K562 (cell line): ENCODE data around the gene FMOD. TPM values are rescaled to one million over a fixed set of nuclear protein-coding genes. Genes with fewer than 3 reads are reported as not detected.

Experiments
- CCNT2 ChIP-seq: IDR thresholded peaks from 2 replicates; pipeline ENCODE4 v1.6.1; 2011; ENCODE audit warnings: borderline replicate concordance, low read depth, mild to moderate bottlenecking, moderate library complexity, mixed read lengths, low read length; ENCODE audit not compliant: insufficient read length; ENCODE audit errors: extremely low read depth
- MAFF ChIP-seq: IDR thresholded peaks from 2 replicates; pipeline ENCODE4 v1.6.1; 2012; ENCODE audit warnings: low read length, improper control_type of control experiment
- RCOR1 ChIP-seq, 2 experiments: IDR thresholded peaks; 2 replicates each; pipeline ENCODE4 v1.6.1; 2012; ENCODE audit warnings: low read depth in 2 of 2, low read length in 2 of 2, borderline replicate concordance in 1 of 2, improper control_type of control experiment in 1 of 2
- SMAD2 ChIP-seq: fragments of 150-350 bp; IDR thresholded peaks from 2 replicates; pipeline ENCODE4 v1.6.1; 2014; ENCODE audit warnings: low read depth, mild to moderate bottlenecking, low read length
- SP1 ChIP-seq: sonication (generic); formaldehyde crosslinking; IDR thresholded peaks from 2 replicates; pipeline ENCODE4 v1.8.1; 2022; ENCODE audit warnings: mild to moderate bottlenecking, missing genetic modification reagents
- TEAD4 ChIP-seq, 2 experiments: sonication (generic) in 1 of 2; formaldehyde crosslinking in 1 of 2; IDR thresholded peaks; 2 replicates each; pipeline versions ENCODE4 v1.6.1 to v1.8.0; 2012 to 2022; ENCODE audit warnings: borderline replicate concordance in 1 of 2, inconsistent platforms in 1 of 2, low read length in 1 of 2, mild to moderate bottlenecking in 1 of 2, missing genetic modification reagents in 1 of 2
- ZNF24 ChIP-seq: fragments of 450-650 bp; IDR thresholded peaks from 2 replicates; pipeline ENCODE4 v1.6.1; 2016
- ZNF785 ChIP-seq: fragments of 250-450 bp; sonication (Bioruptor Pico); IDR thresholded peaks from 2 replicates; pipeline ENCODE4 v1.4.0; 2020; ENCODE audit warnings: mild to moderate bottlenecking
- polyA plus RNA-seq, 8 experiments: library from polyadenylated mRNA; depleted of rRNA in 4 of 8; stranded (reverse) in 5 of 8; unstranded in 3 of 8; fragments of >200 nt; fragmentation: Nextera tagmentation in 2 of 8; fragmentation: Illumina TruSeq in 1 of 8; extraction: Ambion mirVana in 2 of 8; extraction: Trizol in 1 of 8; gene quantifications; 2 replicates each; pipeline versions ENCODE4 v1.2.1 to v1.2.3, GENCODE V29; 2011 to 2014; ENCODE audit warnings: inconsistent platforms in 1 of 8, missing spikeins in 1 of 8
- total RNA-seq, 7 experiments: library from RNA; depleted of rRNA in 6 of 7; stranded (reverse); fragments of >200 nt in 6 of 7; fragmentation: Illumina TruSeq in 2 of 7; extraction: Trizol in 2 of 7; gene quantifications; 2 replicates each; pipeline versions ENCODE4 v1.2.1 to v1.2.3, GENCODE V29; 2011 to 2021; ENCODE audit warnings: low replicate concordance in 1 of 7
- TF ChIP-seq, protein P1 (sequence below): fragments of 450-650 bp; IDR thresholded peaks from 2 replicates; pipeline ENCODE4 v1.6.1; 2016; ENCODE audit warnings: mild to moderate bottlenecking, moderate library complexity

FMOD gene
- total and polyA plus RNA-seq, 9 of the 15 experiments (the other 6 are each of a cell fraction or from before 2014, with no cell fraction given), result 0.03 to 0.13 (median 0.03) TPM; not detected in 6

DNA sequence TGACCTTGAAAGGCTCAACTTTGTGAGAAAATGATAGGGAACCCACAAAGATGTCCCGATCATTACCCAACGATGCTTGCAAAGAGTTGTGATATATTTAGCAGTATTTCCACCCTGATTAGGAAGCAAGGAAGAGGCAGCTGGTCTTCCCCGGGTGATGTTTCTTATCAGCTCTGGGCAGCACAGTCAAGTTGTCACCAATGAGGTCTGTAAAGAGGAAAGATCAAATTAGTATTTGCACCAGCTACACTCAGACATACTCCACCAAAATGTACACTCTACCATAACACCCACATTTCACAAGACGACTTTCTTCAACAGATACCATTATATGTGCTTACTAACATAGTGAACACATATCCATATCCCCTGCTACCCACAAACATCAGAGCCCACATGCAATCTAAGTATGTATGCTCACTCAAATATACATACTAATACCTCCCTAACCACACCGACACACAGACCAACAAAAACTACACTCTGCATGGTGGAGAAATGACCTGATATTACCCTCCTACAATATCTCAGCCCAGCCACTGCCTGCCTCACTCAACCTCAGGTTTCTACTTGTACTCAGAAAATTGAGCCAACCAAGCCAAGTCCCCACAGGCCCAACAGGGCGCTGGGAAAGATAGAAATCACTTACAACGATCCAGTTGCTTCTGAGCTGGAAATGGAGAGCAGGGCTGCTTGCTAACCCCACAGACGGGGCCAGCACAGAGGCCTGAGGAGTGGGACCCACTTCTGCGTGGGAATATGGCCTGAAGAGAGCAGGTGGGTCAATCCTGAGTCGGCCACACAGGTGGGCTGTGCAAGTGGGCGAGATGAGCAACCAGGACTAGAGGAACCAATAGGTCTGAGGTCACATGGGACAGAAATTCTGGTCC lies 50.2 kb downstream of the FMOD start (continued):
- TF ChIP-seq, protein P1, sequence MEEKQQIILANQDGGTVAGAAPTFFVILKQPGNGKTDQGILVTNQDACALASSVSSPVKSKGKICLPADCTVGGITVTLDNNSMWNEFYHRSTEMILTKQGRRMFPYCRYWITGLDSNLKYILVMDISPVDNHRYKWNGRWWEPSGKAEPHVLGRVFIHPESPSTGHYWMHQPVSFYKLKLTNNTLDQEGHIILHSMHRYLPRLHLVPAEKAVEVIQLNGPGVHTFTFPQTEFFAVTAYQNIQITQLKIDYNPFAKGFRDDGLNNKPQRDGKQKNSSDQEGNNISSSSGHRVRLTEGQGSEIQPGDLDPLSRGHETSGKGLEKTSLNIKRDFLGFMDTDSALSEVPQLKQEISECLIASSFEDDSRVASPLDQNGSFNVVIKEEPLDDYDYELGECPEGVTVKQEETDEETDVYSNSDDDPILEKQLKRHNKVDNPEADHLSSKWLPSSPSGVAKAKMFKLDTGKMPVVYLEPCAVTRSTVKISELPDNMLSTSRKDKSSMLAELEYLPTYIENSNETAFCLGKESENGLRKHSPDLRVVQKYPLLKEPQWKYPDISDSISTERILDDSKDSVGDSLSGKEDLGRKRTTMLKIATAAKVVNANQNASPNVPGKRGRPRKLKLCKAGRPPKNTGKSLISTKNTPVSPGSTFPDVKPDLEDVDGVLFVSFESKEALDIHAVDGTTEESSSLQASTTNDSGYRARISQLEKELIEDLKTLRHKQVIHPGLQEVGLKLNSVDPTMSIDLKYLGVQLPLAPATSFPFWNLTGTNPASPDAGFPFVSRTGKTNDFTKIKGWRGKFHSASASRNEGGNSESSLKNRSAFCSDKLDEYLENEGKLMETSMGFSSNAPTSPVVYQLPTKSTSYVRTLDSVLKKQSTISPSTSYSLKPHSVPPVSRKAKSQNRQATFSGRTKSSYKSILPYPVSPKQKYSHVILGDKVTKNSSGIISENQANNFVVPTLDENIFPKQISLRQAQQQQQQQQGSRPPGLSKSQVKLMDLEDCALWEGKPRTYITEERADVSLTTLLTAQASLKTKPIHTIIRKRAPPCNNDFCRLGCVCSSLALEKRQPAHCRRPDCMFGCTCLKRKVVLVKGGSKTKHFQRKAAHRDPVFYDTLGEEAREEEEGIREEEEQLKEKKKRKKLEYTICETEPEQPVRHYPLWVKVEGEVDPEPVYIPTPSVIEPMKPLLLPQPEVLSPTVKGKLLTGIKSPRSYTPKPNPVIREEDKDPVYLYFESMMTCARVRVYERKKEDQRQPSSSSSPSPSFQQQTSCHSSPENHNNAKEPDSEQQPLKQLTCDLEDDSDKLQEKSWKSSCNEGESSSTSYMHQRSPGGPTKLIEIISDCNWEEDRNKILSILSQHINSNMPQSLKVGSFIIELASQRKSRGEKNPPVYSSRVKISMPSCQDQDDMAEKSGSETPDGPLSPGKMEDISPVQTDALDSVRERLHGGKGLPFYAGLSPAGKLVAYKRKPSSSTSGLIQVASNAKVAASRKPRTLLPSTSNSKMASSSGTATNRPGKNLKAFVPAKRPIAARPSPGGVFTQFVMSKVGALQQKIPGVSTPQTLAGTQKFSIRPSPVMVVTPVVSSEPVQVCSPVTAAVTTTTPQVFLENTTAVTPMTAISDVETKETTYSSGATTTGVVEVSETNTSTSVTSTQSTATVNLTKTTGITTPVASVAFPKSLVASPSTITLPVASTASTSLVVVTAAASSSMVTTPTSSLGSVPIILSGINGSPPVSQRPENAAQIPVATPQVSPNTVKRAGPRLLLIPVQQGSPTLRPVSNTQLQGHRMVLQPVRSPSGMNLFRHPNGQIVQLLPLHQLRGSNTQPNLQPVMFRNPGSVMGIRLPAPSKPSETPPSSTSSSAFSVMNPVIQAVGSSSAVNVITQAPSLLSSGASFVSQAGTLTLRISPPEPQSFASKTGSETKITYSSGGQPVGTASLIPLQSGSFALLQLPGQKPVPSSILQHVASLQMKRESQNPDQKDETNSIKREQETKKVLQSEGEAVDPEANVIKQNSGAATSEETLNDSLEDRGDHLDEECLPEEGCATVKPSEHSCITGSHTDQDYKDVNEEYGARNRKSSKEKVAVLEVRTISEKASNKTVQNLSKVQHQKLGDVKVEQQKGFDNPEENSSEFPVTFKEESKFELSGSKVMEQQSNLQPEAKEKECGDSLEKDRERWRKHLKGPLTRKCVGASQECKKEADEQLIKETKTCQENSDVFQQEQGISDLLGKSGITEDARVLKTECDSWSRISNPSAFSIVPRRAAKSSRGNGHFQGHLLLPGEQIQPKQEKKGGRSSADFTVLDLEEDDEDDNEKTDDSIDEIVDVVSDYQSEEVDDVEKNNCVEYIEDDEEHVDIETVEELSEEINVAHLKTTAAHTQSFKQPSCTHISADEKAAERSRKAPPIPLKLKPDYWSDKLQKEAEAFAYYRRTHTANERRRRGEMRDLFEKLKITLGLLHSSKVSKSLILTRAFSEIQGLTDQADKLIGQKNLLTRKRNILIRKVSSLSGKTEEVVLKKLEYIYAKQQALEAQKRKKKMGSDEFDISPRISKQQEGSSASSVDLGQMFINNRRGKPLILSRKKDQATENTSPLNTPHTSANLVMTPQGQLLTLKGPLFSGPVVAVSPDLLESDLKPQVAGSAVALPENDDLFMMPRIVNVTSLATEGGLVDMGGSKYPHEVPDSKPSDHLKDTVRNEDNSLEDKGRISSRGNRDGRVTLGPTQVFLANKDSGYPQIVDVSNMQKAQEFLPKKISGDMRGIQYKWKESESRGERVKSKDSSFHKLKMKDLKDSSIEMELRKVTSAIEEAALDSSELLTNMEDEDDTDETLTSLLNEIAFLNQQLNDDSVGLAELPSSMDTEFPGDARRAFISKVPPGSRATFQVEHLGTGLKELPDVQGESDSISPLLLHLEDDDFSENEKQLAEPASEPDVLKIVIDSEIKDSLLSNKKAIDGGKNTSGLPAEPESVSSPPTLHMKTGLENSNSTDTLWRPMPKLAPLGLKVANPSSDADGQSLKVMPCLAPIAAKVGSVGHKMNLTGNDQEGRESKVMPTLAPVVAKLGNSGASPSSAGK, result no peak
- TF ChIP-seq ZNF24, result no peak
- peak; percentile 53; the same call in 1 of the 2 replicates for TF ChIP-seq SP1
- no peak for TF ChIP-seq MAFF
- peak; percentile 50 to 98; a peak in 2 of 4 replicates for TF ChIP-seq RCOR1 (IDR thresholded peaks at IDR 0.05; ENCODE audit: borderline replicate concordance in 1 of 2, low read depth in 2 of 2, low read length in 2 of 2)
- TF ChIP-seq ZNF785 (CRISPR knock-in tag), result no peak
- no peak for TF ChIP-seq SMAD2
- TF ChIP-seq TEAD4 (IDR thresholded peaks at IDR 0.05; ENCODE audit: low read length), result peak; percentile 98
- no peak for TF ChIP-seq TEAD4 (CRISPR knock-in tag; IDR thresholded peaks at IDR 0.05; ENCODE audit: borderline replicate concordance)
- peak; percentile 94 for TF ChIP-seq CCNT2
